Activated effector memory CD4-positive, alpha-beta T cell treated with anti-CD3 and anti-CD28 coated beads, Interleukin-2, amount 50 U/mL, for 16 hours (primary cell): Measurements from ENCODE around the gene MYCBP2.
"Not testable (repeated sequence)": the region's sequence is repeated elsewhere in the genome, so short reads cannot be mapped to it uniquely, and the experiment has no call there.

Source experiments
- DNase-seq: peaks from one replicate; pipeline ENCODE4 v3.0.0-alpha.2; 2020

Gene MYCBP2

GRCh38 chr13:77026861-77027621 lies 299.9 kb downstream of the MYCBP2 start, which contains the start of gene FBXL3:
Gene FBXL3 (minus strand): TSS chr13:77027159. CDS start chr13:77021860, 5,299 bp downstream.
- DNase-seq, result peak; percentile 94

- DNase-seq, result peak; percentile 92
These were observed 300.5 kb downstream of the MYCBP2 start for GRCh38 chr13:77026255-77026860.

DNA sequence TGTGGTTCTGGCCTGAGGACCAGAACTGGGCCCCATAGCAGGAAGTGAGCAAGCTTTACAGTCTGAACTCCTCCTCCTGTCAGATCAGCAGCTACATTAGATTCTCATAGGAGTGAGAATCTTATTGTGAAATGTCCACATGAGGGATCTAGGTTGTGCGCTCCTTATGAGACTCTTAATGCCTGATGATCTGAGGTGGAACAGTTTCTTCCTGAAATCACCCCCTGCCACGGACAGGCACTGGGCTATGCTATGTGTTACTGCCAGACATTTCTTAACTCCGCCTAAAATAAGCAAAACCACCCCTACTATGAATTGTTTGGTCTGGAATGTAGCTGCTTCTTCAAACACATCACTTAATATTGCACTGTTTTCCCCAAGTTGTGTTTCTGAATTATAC lies 304.6 kb downstream of the MYCBP2 start:
- no peak for DNase-seq

DNA sequence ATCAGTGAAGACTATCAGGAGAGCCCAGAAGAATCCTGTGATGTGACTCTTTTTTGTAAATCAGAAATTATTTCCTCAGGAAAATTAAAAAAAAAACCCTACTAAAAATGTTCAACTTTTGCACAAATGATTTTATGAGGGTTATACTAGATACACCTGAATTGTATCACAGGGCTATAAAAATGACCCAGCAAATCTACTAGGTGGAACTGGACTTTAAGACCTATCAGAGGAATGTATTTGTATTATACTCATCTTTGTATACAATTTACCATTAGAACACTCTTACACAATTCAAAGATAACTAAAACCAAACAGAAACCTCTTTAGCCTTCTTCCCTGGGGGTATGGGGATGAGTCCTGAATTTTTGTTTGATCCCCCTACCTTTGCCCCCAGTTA lies 307.1 kb downstream of the MYCBP2 start:
- no peak for DNase-seq

- no peak for DNase-seq
These were observed 309.8 kb downstream of the MYCBP2 start for GRCh38 chr13:77016888-77017623.

DNA sequence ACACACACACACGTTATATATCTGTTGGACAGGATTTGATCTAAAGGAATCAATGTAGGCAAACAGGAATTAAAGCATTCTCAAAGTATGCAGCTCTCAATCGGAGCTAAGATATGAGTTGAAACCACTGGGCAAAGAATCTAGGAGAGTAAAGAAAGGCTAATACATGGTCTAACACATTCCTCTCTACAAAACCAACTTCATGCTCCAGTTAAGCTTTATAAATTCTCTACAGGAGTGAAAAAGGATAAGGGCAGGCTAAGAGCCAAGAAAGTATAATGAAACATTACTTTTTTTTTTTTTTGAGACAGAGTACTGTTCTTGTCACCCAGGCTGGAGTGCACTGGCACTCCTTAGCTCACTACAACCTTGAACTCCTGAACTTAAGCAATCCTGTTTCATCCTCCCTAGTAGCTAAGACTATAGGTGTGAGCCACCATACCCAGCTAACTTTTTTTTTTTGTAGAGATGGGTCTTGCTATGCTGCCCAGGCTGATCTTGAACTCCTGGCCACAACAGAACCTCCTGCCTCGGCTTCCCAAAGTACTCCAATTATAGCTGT lies 310.6 kb downstream of the MYCBP2 start:
- DNase-seq, result no peak

GRCh38 chr13:77014906-77015685 lies 311.8 kb downstream of the MYCBP2 start:
- no peak for DNase-seq

GRCh38 chr13:77013853-77014542 lies 312.9 kb downstream of the MYCBP2 start:
- DNase-seq, result no peak

DNA sequence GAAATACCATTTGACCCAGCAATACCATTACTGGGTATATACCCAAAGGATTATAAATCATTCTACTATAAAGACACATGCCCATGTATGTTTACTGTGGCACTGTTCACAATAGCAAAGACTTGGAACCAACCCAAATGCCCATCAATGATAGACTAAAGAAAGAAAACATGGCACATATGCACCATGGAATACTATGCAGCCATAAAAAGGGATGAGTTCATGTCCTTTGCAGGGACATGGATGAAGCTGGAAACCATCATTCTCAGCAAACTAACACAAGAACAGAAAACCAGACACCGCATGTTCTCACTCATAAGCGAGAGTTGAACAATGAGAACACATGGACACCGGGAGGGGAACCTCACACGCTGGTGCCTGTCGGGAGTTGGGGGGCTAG lies 317.2 kb downstream of the MYCBP2 start:
- DNase-seq, result not testable (repeated sequence)

DNA sequence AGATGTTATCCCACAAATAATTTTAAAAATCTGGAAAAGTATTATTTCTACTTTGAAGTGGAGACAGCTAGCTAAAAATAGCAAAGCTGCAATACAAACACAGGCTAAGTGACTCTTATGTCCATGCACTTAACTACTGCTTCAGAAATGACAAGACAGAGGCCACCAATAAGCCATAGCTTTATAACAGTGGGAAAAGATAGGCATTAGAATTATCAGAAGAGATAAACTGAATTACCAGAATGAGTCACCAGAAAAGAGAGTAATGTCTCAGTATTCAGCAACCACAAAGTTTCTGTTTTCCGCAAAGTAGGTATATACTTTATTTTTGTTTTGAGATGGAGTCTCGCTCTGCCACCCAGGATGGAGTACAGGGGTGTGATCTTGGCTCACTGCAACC lies 317.9 kb downstream of the MYCBP2 start:
- no peak for DNase-seq

GRCh38 chr13:77008337-77008736 lies 318.6 kb downstream of the MYCBP2 start:
- DNase-seq, result not testable (repeated sequence)

DNA sequence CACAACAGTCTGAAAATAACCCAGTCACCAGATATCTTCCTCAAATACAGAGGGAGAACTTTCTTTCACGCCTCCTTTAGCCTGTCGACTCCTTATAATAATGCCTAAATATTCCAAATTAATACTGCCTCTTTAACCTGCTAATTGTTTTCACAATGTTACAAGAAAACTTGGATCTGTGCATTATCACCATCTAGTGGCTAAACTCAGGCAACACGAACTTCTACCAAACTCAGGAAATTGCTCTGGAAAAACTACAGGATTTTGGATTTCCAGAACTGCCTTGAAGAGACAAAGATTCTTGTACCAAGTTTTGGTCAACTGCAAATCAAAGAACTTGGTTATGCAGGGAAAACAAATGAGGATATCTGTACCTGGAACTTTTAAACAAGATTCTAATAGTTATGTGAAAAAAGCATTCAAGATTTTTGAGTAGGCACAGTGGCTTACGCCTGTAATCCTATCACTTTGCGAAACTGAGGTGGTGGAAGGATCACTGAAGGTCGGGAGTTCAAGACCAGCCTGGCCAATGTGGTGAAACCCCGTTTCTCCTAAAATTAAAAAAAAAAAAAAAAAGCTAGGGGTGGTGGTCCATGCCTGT lies 324.2 kb downstream of the MYCBP2 start:
- no peak for DNase-seq

DNA sequence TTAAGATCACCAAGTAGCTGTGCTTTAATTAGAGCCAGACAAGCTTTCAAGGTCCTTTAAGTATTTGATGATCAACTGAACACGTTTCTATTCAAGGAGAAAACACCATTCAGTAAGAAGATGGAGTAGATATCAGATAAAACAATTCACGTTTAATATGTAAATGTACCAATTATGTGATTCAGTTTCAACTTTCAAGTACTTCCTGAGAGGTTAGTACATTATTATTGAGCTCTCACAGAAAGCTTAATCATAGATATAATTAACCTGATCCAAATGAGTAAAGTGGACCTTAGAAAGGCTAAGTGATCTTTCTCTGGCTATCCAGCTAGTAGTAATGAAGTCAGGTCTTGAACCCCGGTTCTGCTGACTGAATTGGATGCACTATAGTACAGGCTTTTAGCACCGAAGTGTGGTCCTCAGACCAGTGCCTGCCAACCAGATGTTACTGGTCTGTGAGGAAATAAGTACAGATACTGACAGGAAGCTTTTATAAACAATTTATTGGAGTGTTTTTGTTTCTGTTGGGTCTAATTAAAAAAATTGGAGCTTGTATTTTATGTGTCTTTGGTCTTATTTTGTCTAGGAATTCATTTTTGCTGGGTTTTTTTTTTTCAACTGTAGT lies 324.8 kb downstream of the MYCBP2 start:
- DNase-seq, result no peak

GRCh38 chr13:77001540-77001939 lies 325.4 kb downstream of the MYCBP2 start:
- no peak for DNase-seq

- DNase-seq, result no peak
These were observed 326.4 kb downstream of the MYCBP2 start for GRCh38 chr13:77000475-77000874.
